Transverse colon (tissue), 4 donors: Measurements from ENCODE around the gene ZBTB38.
A peak's percentile ranks its signal among the peaks of the same experiment; 100 is the strongest.

Experiments
- EP300 ChIP-seq: sonication (generic); formaldehyde crosslinking; IDR thresholded peaks from one replicate; pipeline ENCODE4 v1.6.1; 2017; ENCODE audit warnings: antibody characterized with exemption, low read depth
- POLR2A ChIP-seq: fragments of 450-650 bp; IDR thresholded peaks from one replicate; pipeline ENCODE4 v1.6.1; 2016; ENCODE audit warnings: antibody characterized with exemption, mild to moderate bottlenecking, moderate library complexity
- POLR2AphosphoS5 ChIP-seq, 3 donors: sonication (generic); formaldehyde crosslinking; IDR thresholded peaks; one replicate each; pipeline ENCODE4 v1.6.1; 2016; ENCODE audit warnings: antibody characterized with exemption in 3 of 3
- TF ChIP-seq, protein P1 (sequence below), 5 experiments: fragments of 200-600 bp in 3 of 5; fragments of 450-650 bp in 2 of 5; sonication (generic) in 3 of 5; IDR thresholded peaks; 1 replicate in 2 of 5; 2 replicates in 3 of 5; pipeline ENCODE4 v1.5.1; 2016 to 2017; ENCODE audit warnings: antibody characterized with exemption in 5 of 5, inconsistent platforms in 3 of 5, mild to moderate bottlenecking in 2 of 5, moderate library complexity in 1 of 5

DNA sequence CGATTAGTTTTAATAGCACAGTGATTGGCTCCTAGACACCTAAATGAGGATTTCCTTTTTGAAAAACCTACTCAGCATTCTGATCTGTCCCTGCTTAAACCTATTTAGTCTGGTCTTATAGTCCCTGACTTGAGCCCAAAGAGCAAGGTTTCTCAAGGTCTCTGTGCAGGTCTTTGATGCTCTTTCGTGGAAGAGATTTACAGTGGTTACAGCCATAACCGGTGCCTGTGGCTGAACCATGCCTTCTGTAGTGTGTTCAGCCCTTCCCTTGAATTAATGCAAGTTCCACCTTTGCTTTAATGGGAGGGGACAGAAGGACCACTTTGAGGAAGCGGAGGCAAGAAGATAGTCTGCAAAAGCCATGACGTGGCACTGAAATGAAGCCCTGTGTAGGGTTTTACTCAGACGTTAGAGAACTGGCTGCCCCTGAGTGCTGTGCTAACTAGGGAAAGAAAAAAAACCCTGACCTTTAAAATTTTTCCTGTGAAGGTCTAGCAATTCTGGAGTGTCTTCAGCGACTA, 43.0 kb downstream of the ZBTB38 start:
- TF ChIP-seq, protein P1, sequence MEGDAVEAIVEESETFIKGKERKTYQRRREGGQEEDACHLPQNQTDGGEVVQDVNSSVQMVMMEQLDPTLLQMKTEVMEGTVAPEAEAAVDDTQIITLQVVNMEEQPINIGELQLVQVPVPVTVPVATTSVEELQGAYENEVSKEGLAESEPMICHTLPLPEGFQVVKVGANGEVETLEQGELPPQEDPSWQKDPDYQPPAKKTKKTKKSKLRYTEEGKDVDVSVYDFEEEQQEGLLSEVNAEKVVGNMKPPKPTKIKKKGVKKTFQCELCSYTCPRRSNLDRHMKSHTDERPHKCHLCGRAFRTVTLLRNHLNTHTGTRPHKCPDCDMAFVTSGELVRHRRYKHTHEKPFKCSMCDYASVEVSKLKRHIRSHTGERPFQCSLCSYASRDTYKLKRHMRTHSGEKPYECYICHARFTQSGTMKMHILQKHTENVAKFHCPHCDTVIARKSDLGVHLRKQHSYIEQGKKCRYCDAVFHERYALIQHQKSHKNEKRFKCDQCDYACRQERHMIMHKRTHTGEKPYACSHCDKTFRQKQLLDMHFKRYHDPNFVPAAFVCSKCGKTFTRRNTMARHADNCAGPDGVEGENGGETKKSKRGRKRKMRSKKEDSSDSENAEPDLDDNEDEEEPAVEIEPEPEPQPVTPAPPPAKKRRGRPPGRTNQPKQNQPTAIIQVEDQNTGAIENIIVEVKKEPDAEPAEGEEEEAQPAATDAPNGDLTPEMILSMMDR (IDR thresholded peaks at IDR 0.05), result no peak
- TF ChIP-seq POLR2A (peak; percentile 27), POLR2AphosphoS5 (IDR thresholded peaks at IDR 0.05) (peak in 1 of 3 donors; percentile 19), EP300 (no peak)
